Stimulated activated CD4-positive, alpha-beta T cell treated with anti-CD3 and anti-CD28 coated beads, Interleukin-12 subunit alpha, Interleukin-12 subunit beta, amount 100 ng/mL, for 24 hours (primary cell): ENCODE measurements around the gene MMS19.

Experiments
- DNase-seq, 2 experiments: peaks; one replicate each; pipeline ENCODE4 v3.0.0-alpha.2; 2020; ENCODE audit warnings: low read depth in 2 of 2

The MMS19 gene, protein sequence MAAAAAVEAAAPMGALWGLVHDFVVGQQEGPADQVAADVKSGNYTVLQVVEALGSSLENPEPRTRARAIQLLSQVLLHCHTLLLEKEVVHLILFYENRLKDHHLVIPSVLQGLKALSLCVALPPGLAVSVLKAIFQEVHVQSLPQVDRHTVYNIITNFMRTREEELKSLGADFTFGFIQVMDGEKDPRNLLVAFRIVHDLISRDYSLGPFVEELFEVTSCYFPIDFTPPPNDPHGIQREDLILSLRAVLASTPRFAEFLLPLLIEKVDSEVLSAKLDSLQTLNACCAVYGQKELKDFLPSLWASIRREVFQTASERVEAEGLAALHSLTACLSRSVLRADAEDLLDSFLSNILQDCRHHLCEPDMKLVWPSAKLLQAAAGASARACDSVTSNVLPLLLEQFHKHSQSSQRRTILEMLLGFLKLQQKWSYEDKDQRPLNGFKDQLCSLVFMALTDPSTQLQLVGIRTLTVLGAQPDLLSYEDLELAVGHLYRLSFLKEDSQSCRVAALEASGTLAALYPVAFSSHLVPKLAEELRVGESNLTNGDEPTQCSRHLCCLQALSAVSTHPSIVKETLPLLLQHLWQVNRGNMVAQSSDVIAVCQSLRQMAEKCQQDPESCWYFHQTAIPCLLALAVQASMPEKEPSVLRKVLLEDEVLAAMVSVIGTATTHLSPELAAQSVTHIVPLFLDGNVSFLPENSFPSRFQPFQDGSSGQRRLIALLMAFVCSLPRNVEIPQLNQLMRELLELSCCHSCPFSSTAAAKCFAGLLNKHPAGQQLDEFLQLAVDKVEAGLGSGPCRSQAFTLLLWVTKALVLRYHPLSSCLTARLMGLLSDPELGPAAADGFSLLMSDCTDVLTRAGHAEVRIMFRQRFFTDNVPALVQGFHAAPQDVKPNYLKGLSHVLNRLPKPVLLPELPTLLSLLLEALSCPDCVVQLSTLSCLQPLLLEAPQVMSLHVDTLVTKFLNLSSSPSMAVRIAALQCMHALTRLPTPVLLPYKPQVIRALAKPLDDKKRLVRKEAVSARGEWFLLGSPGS

DNA sequence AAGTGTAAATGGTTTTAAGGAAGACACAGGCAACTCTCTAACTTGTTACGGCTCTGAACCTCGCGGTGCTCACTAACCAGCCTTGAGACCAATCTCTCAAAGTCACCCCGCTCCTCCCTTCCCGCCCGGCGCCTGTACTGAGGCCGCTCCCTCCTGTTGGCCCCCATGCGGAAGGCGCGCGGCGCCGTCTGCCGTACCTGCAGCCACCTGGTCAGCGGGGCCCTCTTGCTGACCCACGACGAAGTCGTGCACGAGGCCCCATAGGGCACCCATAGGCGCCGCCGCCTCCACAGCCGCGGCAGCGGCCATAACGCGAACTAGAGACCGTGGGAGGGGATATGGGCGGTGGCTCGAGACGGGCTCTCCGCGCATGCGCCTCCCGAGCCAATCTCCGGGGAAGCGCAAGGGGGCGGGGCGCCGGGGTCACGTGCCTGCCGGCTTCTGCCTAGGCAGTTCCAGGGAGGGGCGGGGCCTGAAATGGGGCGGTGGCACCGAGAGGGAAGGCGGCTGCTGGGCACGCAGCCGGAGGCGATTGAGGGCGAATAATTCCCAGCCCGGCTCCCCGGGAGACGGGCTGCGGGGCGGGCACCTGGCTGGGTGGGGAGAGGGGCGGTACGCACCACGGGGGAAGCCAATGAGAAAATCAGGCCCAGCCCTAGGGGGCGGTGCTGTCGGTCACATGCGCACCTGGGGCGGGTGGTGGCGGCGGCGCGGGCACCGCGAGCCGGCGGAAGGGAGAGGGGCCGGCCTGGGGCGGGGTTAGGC lies at the start of gene MMS19:
MMS19 (minus strand) TSS at position 347 of the 765 bp plus-strand sequence; CDS start at position 309, 38 bp downstream.
- peak; percentile 99 to 100 for DNase-seq

DNA sequence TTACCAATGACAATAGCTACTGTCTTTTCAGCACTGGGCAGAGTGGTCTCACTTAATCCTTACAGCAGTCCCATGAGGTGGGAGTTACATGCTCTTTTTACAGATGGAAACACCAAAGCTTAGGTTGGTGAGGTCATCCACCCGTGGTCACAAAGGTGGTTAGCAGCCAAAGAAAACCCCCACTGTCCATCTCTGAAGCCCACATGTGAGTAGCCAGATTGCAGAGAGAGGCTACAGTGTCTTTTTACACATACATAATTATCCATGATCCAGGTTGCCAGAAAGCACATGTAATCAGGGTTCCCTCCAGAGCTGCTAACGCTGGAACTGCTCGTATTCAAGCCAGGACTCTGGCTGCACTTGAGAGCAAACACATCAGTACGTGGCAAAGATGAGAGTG lies 49.7 kb upstream of the MMS19 start:
- no peak for DNase-seq

DNA sequence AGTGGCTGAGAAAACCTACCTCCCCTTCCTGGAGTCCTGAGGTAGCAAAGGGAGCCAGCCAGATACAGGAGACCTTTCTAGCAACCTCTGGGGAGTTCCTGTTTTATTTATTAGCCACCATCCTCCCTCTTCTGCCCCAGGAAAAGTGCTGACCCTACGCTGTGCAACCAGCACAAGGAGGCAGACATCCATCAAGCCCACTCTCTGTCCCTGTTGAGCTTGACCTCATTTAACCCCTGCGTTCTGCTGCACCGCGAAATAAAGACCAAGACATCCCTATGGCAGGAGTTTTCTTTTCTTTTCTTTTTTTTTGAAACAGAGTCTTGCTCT lies 49.0 kb upstream of the MMS19 start:
- DNase-seq, result no peak

DNA sequence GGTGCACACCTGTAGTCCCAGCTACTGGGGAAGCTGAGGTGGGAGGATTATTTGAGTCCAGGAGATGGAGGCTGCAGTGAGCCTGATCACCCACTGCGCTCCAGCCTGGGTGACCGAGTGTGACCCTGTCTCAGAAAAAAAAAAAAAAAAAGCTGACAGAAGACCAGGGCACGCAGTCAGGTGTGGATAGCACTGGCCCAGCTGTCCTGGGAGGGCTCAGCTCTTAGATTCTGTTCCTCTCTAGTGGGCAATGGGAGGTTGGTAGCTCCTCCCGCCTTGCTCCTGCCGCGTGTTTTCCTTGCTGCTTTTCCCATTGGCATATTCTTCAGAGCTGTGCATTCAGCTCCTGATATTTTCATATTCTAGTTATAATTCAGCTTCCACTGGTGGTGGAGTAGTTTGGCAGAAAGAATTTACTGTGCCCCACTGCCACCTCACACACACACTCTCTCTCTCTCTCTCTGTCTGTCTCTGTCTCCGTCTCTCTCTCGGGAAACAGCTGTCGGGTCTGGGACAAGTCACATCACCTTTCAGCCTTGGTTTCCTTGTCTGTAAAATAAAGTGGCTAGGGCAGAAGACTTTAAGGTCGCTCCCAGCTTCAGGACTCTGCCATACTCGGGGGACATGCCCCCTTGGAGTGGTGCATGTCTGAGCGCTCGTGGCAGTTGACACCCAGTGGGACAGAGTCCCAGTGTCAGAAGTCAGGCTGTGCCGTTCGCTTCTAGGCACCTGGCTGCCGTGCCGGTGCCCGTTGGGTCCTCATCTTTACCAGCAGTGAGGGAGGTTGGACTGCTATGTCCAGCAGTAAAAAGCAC lies 48.4 kb upstream of the MMS19 start:
- DNase-seq, result no peak

DNA sequence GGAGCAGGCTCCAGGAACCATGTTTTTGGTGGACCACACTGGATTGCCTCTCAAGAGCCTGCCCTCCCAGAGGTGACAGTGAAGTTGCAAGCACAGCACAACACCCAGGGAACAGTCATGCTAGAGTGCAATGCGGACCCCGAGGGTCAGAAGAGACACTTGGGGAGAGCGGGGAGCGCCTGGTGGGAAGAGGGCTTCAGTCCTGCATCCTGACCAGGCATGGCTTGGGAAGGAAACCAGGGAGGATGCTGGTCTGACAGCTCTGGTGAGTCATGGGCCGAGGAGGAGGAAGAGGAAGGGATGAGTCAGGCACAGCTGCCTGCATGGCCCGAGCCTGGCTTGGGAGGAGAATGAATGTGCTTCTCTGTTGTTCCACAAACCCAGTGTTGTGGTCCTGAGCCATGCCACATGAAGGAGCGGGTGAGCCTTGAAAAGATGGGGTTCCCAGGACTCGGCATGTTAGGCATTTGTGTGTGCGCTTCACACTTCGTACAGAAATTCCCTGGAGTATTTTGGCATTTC lies 44.9 kb upstream of the MMS19 start:
- DNase-seq, result peak; percentile 41 to 67

DNA sequence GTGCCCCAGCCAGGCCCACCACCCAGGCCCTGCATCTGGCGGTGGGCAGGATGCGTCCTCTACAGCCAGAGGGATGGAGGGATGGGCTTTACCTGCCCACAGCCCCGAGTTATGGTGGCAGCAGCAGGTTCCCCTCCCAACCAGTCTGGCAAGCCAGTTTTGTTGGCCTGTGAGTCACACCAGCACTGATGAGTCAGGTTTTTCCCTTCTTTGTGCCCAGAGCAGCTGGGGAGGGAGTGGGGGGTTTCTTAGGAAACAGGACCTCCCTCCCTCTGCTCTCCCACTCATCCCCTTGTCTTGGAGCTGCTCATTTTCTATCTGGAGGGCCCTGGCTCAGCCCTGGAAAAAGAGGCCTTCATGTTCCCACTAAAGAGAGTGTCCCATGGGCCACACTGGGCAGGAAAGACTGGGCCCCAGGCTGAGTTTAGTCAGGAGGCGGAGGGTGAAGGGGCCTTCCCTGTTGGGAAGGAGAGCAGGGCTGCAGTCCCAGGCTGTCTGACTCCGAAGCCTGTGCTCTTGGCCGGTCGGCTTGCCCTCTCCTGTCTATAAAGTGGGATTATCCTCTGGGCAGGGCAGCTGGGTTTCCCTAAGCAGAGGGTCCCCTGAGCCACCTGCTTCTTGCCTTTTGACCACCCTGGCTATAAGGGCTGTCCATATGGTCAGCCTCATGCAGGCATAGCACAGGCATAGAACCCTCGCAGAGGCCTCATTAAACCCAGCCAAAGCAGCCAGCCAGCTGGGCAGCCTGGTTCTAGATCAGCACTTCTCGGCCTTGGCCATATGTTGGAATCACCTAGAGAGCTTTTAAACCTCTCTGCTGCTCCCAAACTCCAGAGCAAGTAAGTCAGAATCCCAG lies 44.2 kb upstream of the MMS19 start:
- peak; percentile 24 to 50 for DNase-seq

DNA sequence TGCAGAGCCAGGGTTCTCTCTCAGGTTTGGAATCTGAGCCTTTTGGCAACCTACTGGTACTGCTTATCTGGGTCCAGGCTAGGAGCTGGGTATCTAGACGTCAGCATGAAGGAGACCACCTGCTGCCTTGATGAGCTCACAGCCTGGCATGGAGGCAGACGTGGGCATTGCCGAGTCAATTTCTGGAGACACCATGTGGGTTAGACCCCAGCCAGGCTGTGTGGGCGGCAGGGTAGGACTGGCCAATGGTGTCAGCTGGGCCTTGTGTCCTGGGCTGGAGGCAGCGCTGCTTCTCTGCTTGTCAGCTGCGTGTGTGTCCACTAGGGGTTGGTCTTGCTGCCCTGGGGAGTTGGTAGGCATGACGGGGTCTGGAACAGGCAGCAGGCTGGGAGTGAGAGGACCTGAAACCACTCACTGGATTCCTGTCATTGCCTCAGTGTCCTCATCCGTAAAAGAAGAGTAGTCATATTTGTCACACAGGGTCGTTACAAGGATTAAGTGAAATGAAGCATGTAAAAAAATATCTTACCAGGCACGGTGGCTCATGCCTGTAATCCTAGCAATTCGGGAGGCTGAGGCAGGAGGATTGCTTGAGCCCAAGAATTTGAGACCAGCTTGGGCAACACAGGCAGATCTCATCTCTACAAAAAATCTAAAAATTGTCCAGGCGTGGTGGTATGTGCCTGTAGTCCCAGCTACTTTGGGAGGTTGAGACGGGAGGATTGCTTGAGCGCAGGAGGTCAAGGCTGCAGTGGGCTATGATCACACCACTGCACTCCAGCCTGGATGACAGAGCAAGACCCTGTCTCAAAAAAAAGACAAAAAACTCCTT lies 42.7 kb upstream of the MMS19 start:
- DNase-seq, result no peak

DNA sequence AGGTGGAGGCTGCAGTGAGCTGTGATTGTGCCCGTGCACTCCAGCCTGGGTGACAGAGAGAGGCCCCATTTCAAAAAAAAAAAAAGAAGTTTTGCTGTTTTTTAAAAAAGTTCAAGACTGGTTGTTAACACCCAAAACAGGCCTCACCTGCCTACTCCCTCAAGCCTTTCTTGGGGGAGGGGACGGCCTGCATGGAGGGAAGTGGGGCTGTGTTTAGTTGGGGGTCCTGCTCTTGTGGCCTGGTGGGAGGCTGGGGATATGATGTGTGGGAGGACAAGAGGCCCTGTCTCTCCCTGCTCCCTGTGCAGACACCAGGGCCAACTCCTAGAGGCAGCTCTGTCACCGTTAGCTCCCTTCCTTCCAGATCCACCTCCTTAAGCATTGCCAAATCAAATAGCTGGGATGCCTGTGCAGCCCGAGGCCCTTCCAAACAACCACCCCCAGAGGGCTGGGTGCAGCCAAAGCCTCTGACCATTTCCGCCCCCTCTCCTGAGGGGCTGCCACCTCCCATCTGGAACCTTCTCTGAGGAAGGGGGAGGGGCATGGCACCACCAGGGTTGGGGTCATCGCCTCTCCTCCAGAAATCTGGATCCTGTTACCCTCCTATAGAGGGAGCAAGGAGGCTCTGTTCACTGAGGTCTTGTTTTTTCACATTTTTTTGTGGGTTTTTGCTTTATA lies 41.4 kb upstream of the MMS19 start:
- no peak for DNase-seq

DNA sequence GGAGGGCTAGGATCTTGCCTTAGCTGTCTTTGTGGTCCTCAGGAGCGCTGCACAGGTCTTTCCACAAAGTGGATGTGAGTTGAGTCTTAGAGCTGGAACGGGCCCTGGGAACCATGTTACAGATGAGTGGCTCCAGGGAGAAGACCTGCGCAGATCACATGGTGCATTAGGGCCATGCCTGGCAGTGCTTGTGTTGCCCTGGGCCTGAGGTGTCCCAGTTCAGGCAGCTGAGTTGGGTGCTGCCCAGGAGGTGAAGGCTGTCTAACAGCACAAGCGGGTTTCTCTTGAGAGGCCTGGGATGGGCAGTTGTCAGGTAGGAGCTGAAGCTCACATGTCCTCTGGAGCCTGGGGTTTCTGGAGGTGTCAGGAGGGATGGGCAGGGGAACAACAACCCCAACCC lies 40.6 kb upstream of the MMS19 start:
- DNase-seq, result no peak

DNA sequence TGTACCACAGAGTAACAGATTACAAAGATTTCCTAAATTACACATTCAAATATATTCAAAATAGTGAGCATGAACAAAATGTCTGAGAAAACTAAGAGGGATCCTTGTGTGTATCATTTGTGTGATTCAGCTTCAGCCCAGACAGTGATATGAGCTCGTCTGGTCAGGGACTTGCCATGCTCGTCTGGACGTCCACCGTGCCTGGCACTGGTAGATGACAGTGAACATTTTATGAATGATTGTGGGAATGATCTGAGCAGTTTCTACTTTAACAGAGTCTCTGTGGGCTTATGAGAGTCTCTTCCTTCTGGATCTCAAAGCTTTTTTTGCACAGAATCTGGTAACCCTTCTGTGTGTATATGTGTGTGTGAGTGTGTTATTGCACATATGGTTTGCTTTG lies 40.2 kb upstream of the MMS19 start:
- no peak for DNase-seq

DNA sequence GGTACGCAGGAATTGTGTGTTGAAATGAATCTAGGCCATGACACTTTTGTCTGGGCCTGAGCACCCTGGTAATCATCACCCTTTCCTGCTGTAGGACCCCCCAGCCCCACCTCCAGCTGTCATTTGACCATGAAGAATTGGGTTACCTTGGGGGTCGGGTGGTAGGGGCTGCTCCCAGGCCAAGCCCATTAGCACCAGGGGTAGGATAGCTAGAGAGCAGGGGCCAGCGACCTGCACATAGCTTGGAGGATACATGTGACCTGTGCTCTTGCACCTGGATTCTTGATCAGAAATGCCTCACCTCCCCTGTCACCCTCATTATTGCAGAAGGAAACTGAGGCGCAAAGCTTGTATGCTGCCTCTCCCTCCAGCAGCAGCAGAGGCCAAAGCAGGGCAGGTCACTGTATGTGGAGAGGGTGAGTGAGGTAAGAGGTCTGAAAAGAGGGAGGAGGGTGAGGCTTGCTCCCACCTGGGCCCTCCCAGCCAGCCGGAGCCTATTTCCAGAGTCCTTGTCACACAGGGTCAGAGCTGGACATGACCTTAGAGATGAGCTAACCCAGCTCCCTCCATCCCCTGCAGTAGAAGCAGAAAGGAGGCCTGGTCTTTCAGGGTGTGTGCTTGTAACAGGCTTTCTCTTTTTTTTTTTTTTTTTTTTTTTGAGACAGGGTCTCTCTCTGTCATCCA lies 39.1 kb upstream of the MMS19 start:
- DNase-seq, result no peak

DNA sequence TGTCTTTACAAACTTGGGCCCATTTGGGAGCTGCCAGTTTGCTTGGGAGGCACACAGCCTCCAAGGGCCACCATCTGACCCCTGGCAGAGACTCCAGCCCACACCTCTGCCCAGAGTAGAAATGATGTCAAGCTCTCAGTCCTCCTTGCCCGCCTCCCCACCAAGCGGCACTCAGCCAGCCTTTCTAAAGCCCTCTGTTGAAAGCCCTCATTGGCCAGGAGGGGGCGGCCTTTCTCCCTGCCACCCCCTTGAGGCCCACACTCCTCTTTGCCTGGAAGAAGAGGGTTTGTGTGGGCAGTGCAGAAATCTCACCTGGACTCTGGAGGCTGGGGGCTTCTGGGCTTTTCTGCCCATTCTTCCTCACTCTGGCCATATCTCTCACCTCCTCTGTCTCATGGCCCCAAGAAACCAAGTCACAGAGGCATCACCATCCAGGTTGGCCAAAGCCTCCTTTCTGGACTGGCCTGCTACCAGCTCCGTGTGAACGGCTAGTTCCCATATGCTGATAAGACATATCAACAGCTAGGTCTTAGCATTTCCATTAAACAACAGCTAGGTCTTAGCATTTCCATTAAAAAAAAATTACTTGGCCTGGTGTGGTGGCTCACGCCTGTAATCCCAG lies 36.6 kb upstream of the MMS19 start:
- DNase-seq, result peak; percentile 14 to 26

DNA sequence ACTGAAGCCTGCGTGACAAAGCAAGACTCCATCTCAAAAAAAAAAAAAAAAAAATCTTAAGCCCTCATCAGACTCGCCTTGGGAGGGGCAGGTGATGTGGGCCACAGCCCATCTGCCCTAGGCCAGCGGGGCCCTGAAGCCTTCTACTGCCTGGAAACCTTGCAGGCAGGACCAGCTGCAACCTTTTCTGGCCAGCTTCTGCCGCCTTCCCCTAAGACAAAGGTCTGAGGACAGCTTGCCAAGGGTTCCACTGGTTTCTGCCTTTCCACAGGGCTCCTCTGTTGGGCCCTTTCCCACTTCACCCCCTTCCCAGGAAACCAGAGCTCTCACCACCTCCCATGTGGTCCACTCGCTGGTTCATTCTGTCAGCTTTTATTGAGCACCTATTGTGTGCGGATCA lies 35.7 kb upstream of the MMS19 start:
- DNase-seq, result no peak

DNA sequence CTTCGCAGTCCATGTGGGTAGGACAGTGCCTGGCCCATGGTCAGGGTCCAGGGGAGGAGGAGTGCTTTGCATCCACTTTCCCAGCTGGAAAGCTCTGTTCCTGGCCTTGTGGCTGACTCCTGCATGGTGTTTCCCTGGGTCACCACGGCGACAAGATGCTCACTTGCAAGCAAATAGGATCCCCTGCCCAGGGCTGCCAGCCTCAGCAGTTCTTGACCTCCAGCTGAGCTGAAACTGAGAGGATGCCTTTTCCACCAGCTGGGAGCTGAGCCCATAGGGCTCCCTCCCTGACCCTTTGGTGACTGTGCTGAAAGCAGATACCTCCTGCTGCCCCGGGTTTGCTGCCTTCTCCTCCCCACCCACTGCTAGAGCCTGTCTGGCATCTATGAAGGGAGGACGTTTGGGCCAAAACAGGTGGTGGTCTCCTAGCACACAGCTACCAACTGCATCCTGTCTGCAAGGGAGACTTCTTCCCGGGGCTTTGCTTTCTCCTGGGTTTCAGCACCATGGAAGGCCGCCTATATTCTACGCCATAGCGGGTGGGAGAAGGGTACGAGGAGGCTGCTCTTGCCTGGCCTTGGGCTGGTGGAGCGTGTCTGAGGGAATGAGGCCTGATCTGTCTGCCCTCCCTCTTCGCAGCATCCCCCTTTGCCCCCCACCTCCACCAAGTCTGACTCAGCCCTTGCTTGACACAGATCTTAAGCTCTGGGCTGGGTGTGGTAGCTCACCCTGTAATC lies 34.9 kb upstream of the MMS19 start:
- DNase-seq, result no peak

DNA sequence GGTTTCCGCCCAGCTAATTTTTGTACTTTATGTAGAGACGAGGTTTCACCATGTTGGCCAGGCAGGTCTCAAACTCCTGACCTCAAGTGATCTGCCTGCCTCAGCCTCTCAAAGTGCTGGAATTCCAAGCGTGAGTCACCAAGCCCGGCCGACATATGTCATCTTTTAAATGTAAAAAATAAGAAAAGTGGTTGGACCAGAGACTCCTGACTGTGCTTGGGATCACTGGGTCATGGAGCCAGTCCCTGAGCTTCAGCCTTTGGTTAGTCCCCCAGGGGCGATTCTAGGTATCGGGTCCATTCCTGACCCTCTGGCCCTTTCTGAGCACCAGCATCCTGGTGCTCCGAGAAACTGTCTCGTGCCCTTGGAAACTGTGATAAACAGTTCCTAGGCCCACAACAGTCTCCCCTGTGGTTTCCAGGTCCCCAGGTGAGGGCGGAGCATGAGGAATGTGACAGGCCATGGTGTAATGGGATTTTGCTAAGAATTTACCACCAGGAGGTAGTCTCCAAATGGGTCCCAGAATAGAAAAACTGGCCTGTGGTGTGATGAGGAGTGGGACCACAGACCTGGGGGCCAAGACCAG lies 33.3 kb upstream of the MMS19 start:
- DNase-seq, result no peak
